Spleen (tissue), 11 donors: ENCODE data around the gene CABP4. TPM values are rescaled to one million over a fixed set of nuclear protein-coding genes. Genes with fewer than 3 reads are reported as not detected.

Experiments
- DNase-seq: peaks from one replicate; pipeline ENCODE4 v3.0.0-alpha.2; 2020
- H3K27ac ChIP-seq, 8 donors: fragments of 200-600 bp; sonication (generic) in 7 of 8; 1 replicate in 4 of 8; 2 replicates in 4 of 8; pipeline versions ENCODE4 v1.5.0 to v1.8.0; 2016 to 2021; ENCODE audit warnings: inconsistent platforms in 4 of 8, mild to moderate bottlenecking in 4 of 8, moderate library complexity in 1 of 8
- H3K27me3 ChIP-seq, 7 donors: fragments of 200-600 bp; sonication (generic) in 6 of 7; replicated peaks in 1 of 7; 1 replicate in 4 of 7; 2 replicates in 3 of 7; pipeline versions ENCODE4 v1.5.0 to v1.8.0; 2016 to 2021; ENCODE audit warnings: inconsistent platforms in 3 of 7, mild to moderate bottlenecking in 1 of 7
- H3K36me3 ChIP-seq, 6 donors: fragments of 200-600 bp; sonication (generic) in 5 of 6; 1 replicate in 4 of 6; 2 replicates in 2 of 6; pipeline versions ENCODE4 v1.5.0 to v1.8.0; 2016 to 2021; ENCODE audit warnings: inconsistent platforms in 2 of 6
- H3K4me1 ChIP-seq, 6 donors: fragments of 200-600 bp; sonication (generic) in 5 of 6; 1 replicate in 3 of 6; 2 replicates in 3 of 6; pipeline versions ENCODE4 v1.5.0 to v1.8.0; 2016 to 2021; ENCODE audit warnings: inconsistent platforms in 3 of 6
- H3K4me3 ChIP-seq, 8 donors: fragments of 200-600 bp; sonication (generic) in 7 of 8; 1 replicate in 4 of 8; 2 replicates in 4 of 8; pipeline versions ENCODE4 v1.5.0 to v1.8.0; 2016 to 2021; ENCODE audit warnings: inconsistent platforms in 4 of 8, mild to moderate bottlenecking in 4 of 8, moderate library complexity in 2 of 8
- H3K9me3 ChIP-seq, 8 donors: fragments of 200-600 bp; sonication (generic) in 7 of 8; 1 replicate in 4 of 8; 2 replicates in 4 of 8; pipeline versions ENCODE4 v1.5.0 to v1.8.0; 2016 to 2021; ENCODE audit warnings: inconsistent platforms in 4 of 8
- POLR2A ChIP-seq, 3 donors: fragments of 450-650 bp; IDR thresholded peaks; one replicate each; pipeline ENCODE4 v1.5.1; 2017; ENCODE audit warnings: antibody characterized with exemption in 3 of 3, mild to moderate bottlenecking in 1 of 3
- POLR2AphosphoS5 ChIP-seq, 3 donors: sonication (generic); formaldehyde crosslinking; IDR thresholded peaks; one replicate each; pipeline ENCODE4 v1.5.1; 2017; ENCODE audit warnings: antibody characterized with exemption in 3 of 3
- WGBS, 5 donors: extraction: QIAGEN DNeasy Blood & Tissue Kit in 3 of 5; methylation state at CpG; one replicate each; pipeline versions ENCODE4 v1.1.5 to v1.1.7; 2013 to 2018; 5-methylcytosine and 5-hydroxymethylcytosine counted together
- intact Hi-C: fragments of 100-400 bp; cut with DNase I; formaldehyde crosslinking; loops from one replicate; pipeline ENCODE4 v1.15.0; 2023; ENCODE audit warnings: low total_unique reads
- polyA plus RNA-seq, 3 donors: library from polyadenylated mRNA; stranded (reverse); fragments of 200-250 nt; gene quantifications; one replicate each; pipeline ENCODE4 v1.2.1, GENCODE V29; 2013
- total RNA-seq, 7 donors: library from RNA; depleted of rRNA in 3 of 7; stranded (reverse); fragments of >200 nt in 3 of 7; fragmentation: NEBNext Ultra II Directional in 4 of 7; extraction: Animal tissue kit (Norgen Biotek cat#: 25700) in 4 of 7; gene quantifications; one replicate each; pipeline versions ENCODE4 v1.1.0 to v1.2.1, GENCODE V29; 2016 to 2021
- TF ChIP-seq, protein P1 (sequence below), 11 experiments: fragments of 200-600 bp in 7 of 11; fragments of 450-650 bp in 4 of 11; sonication (generic) in 4 of 11; IDR thresholded peaks in 8 of 11; conservative IDR thresholded peaks in 3 of 11; 1 replicate in 7 of 11; 2 replicates in 4 of 11; pipeline versions ENCODE4 v1.4.0 to v1.8.0; 2016 to 2021; ENCODE audit warnings: antibody characterized with exemption in 11 of 11, inconsistent platforms in 4 of 11, mild to moderate bottlenecking in 1 of 11
- donor health status: healthy with polysubstance abuse.
- donor health status: DM: no; HTN: no; CAD: no; lungs with moderate emphysema.
- donor health status: DM: no; HTN: no; CAD: no.
- donor health status: Bipolar disorder and iron deficiency.
- donor health status: healthy.
- donor health status: DM: no; HTN: no; CAD: no.
- donor health status: DM: yes; HTN: yes; CAD: no.

The CABP4 gene
- total and polyA plus RNA-seq, 10 donors, result 2.6 to 27.3 (median 17.1) TPM

GRCh38 chr11:67492069-67492727, 37.0 kb downstream of the CABP4 start:
- Histone ChIP-seq H3K4me3 (no peak overlapping the region), H3K36me3 (peaks cover 0 to 100% (median 94%) of the 10 kb centered on the region in 6 donors), H3K4me1 (peaks cover 0 to 14% (median 3%) of the 10 kb centered on the region in 6 donors), H3K27ac (no peak overlapping the region), H3K9me3 (no peaks in the 10 kb centered on the region), H3K27me3 (no peaks in the 10 kb centered on the region)
- WGBS, 5 donors, result 87 to 94% (median 89%) methylated on average over 3 to 19 of the region's 19 CpGs
- intact Hi-C loops, result no loop called here
- DNase-seq, result no peak
- peak in 1 of 3 donors; percentile 41 for TF ChIP-seq POLR2AphosphoS5 (IDR thresholded peaks at IDR 0.05)
- no peak for TF ChIP-seq POLR2A (IDR thresholded peaks at IDR 0.05)

GRCh38 chr11:67492801-67493547, 37.8 kb downstream of the CABP4 start:
- WGBS, 5 donors, result 77 to 84% (median 83%) methylated on average over 27 to 46 of the region's 46 CpGs
- Histone ChIP-seq H3K27me3 (no peaks in the 10 kb centered on the region), H3K4me3 (no peak overlapping the region), H3K4me1 (peaks cover 0 to 6% (median 0%) of the 10 kb centered on the region in 6 donors), H3K9me3 (no peaks in the 10 kb centered on the region), H3K36me3 (peaks cover 0 to 100% (median 95%) of the 10 kb centered on the region in 6 donors), H3K27ac (no peak overlapping the region)
- TF ChIP-seq, protein P1, sequence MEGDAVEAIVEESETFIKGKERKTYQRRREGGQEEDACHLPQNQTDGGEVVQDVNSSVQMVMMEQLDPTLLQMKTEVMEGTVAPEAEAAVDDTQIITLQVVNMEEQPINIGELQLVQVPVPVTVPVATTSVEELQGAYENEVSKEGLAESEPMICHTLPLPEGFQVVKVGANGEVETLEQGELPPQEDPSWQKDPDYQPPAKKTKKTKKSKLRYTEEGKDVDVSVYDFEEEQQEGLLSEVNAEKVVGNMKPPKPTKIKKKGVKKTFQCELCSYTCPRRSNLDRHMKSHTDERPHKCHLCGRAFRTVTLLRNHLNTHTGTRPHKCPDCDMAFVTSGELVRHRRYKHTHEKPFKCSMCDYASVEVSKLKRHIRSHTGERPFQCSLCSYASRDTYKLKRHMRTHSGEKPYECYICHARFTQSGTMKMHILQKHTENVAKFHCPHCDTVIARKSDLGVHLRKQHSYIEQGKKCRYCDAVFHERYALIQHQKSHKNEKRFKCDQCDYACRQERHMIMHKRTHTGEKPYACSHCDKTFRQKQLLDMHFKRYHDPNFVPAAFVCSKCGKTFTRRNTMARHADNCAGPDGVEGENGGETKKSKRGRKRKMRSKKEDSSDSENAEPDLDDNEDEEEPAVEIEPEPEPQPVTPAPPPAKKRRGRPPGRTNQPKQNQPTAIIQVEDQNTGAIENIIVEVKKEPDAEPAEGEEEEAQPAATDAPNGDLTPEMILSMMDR (IDR thresholded peaks at IDR 0.05 in 8 of 11, conservative IDR thresholded peaks at IDR 0.05 in 3 of 11), result no peak
- TF ChIP-seq POLR2AphosphoS5 (IDR thresholded peaks at IDR 0.05) (peak; percentile 21 to 64 (median 29)), POLR2A (IDR thresholded peaks at IDR 0.05) (no peak)
- intact Hi-C loops, result no loop called here
- no peak for DNase-seq

GRCh38 chr11:67493548-67494370, 38.6 kb downstream of the CABP4 start:
- no peak for DNase-seq
- H3K9me3 ChIP-seq, result no peaks in the 10 kb centered on the region
- peaks cover 0 to 100% (median 99%) of the 10 kb centered on the region in 6 donors for H3K36me3 ChIP-seq
- 93 to 97% (median 95%) methylated on average over 51 to 65 of the region's 65 CpGs for WGBS, 5 donors
- intact Hi-C loops, result no loop called here
- H3K27me3 ChIP-seq, result no peaks in the 10 kb centered on the region
- H3K4me1 ChIP-seq, result peaks cover 0 to 2% (median 0%) of the 10 kb centered on the region in 6 donors
- no peak overlapping the region for H3K4me3 ChIP-seq
- no peak overlapping the region for H3K27ac ChIP-seq
- TF ChIP-seq, protein P1 (IDR thresholded peaks at IDR 0.05 in 8 of 11, conservative IDR thresholded peaks at IDR 0.05 in 3 of 11), result no peak
- TF ChIP-seq POLR2AphosphoS5 (IDR thresholded peaks at IDR 0.05), result peak in 2 of 3 donors; percentile 6

DNA sequence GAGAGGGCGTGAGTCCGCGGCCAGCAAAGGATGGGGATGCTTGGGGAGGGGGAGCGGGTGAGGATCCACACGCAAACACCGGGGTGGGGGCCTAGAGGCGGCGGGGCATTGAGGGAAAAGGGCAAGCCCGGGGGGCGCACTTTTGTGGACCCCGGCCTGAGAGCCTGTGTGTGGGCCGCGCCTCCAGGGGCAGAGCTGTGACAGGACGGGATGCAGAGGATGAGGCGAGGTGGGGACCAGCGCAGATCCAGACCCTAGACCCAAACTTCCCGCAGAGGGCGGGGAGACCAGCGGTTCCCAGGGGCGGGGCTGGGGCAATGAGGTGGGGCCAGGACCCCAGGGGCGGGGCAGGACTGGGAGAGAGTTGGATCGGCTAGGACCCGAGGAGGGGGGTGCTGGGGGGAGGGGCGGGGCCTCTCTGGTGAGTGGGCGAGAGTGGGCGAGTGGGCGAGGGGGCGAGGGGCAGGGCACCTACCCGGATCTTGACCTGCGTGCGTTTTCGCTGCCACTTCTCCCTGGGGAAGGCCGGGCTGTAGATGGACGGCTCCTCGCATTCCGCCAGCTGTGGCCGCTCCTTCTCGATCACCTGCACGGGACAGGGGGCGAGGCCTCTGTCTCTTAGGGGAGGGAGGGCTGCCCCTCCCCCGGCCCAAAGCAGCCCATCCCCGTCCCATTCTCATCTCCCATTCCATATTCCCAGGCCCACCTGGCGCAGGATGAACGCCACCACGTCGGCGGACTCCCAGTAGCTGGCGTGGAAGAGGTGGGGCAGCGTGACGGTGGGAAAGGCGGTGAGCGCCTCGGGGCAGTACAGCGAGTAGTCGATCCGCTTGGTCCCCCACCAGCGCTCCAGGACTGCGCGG, 39.4 kb downstream of the CABP4 start:
- Histone ChIP-seq H3K36me3 (peaks cover 0 to 100% (median 92%) of the 10 kb centered on the region in 6 donors), H3K9me3 (no peaks in the 10 kb centered on the region), H3K4me3 (no peak overlapping the region), H3K27ac (no peak overlapping the region), H3K4me1 (no peaks in the 10 kb centered on the region), H3K27me3 (no peaks in the 10 kb centered on the region)
- DNase-seq, result no peak
- peak in 2 of 3 donors; percentile 11 to 45 for TF ChIP-seq POLR2AphosphoS5 (IDR thresholded peaks at IDR 0.05)
- TF ChIP-seq, protein P1 (IDR thresholded peaks at IDR 0.05 in 8 of 11, conservative IDR thresholded peaks at IDR 0.05 in 3 of 11), result no peak
- intact Hi-C loops, result no loop called here
- WGBS, 5 donors, result 91 to 95% (median 92%) methylated on average over 54 to 59 of the region's 59 CpGs
